ENCODE results near the gene UPK3B. TPM values are rescaled to one million over a fixed set of nuclear protein-coding genes. Genes with fewer than 3 reads are reported as not detected.
"Not testable (repeated sequence)": the region's sequence is repeated elsewhere in the genome, so short reads cannot be mapped to it uniquely, and the experiment has no call there.

The UPK3B gene
- total RNA-seq, 1 donor from 2014 or later: 9.6 TPM

GRCh38 chr7:76513817-76514799 lies 3.8 kb downstream of the UPK3B start:
- no peak for ATAC-seq

GRCh38 chr7:76514926-76515771 lies 4.8 kb downstream of the UPK3B start:
- ATAC-seq: no peak

GRCh38 chr7:76515999-76516443 lies 5.7 kb downstream of the UPK3B start:
- no peak for ATAC-seq

GRCh38 chr7:76516932-76517331 lies 6.6 kb downstream of the UPK3B start:
- not testable (repeated sequence) for ATAC-seq

GRCh38 chr7:76526183-76526582 lies 15.8 kb downstream of the UPK3B start:
- not testable (repeated sequence) for ATAC-seq

- ATAC-seq: not testable (repeated sequence)
These were observed 21.3 kb downstream of the UPK3B start for GRCh38 chr7:76531643-76532042.

- not testable (repeated sequence) for ATAC-seq
These were observed 32.8 kb downstream of the UPK3B start, which contains the start of gene SPDYE16 for GRCh38 chr7:76543197-76543596. Gene SPDYE16 (minus strand): TSS chr7:76543297. CDS start chr7:76541459, 1,838 bp downstream.

GRCh38 chr7:76549025-76549854 lies 38.9 kb downstream of the UPK3B start:
- ATAC-seq: peak; percentile 100

- ATAC-seq: not testable (repeated sequence)
These were observed 39.5 kb downstream of the UPK3B start for GRCh38 chr7:76549855-76550248.

- not testable (repeated sequence) for ATAC-seq
These were observed 41.6 kb downstream of the UPK3B start for GRCh38 chr7:76551992-76552391.

- not testable (repeated sequence) for ATAC-seq
These were observed 49.3 kb downstream of the UPK3B start for GRCh38 chr7:76559685-76560084.

GRCh38 chr7:76560157-76560556 lies 49.8 kb downstream of the UPK3B start:
- not testable (repeated sequence) for ATAC-seq

- not testable (repeated sequence) for ATAC-seq
These were observed 51.0 kb downstream of the UPK3B start for GRCh38 chr7:76561342-76561741.

GRCh38 chr7:76565001-76565400 lies 54.6 kb downstream of the UPK3B start:
- not testable (repeated sequence) for ATAC-seq

Other genes starting within 250 kb of the UPK3B start
- 4,957 TPM for gene HSPB1, start 207.9 kb upstream of the UPK3B start, total RNA-seq
- gene YWHAG, start 151.6 kb upstream of the UPK3B start, total RNA-seq: 86.9 TPM
- gene SSC4D, start 100.9 kb upstream of the UPK3B start, total RNA-seq: 0.92 TPM
- 19.8 TPM for gene ZP3, start 85.6 kb upstream of the UPK3B start, total RNA-seq
- gene DTX2, start 48.8 kb upstream of the UPK3B start, total RNA-seq: 56.2 TPM
- not detected for gene SPDYE16, start 32.7 kb downstream of the UPK3B start, total RNA-seq
- 14.7 TPM for gene POMZP3, start 116.7 kb downstream of the UPK3B start, total RNA-seq

Data from esophagus mucosa (tissue), 1 donor.